Measurements from ENCODE around the gene DENR.

DNA sequence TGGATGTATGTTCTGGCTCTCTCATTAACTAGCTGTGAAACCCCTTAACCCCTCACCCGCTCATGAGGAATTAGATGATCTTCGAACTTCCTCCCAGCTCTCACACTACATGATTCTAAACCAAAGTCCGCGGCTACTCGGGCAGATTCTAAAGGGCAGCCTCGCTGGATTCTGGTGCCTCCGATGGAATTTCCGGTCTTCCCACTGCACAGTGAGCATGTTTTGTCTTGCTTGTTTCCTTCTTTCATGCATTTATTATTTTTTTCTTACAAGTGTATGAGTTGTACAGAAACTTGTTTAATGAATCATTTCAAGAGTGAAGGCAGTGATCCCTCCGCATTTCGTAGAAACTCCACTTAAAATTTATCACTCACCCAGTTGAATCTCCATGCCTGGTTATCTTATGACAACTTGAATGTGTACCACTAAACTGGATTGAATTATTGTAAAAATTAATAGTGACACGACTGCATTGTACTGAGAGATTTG, 31.5 kb upstream of the DENR start:
- no peak for TF ChIP-seq ZNF274 (IDR thresholded peaks at IDR 0.05; ENCODE audit: low read depth, low read length)
- no peak for TF ChIP-seq YY1 (IDR thresholded peaks at IDR 0.05; ENCODE audit: insufficient read depth, insufficient read length)

All from NT2/D1 (cell line).